DND-41 (cell line): ENCODE results near the gene XNDC1N.

Experiments
- ATAC-seq: fragments of 200-7000 bp; cut with Tn5 transposase; 3 replicates; pipeline ENCODE4 v1.9.1; 2021; ENCODE audit warnings: low read depth; ENCODE audit not compliant: insufficient read depth
- DNase-seq: peaks from one replicate; pipeline ENCODE4 v3.0.0-alpha.2; 2020
- H2AFZ ChIP-seq: 2 replicates; pipeline ENCODE4 v1.6.0; 2012; ENCODE audit warnings: low read depth, low read length
- H3K27ac ChIP-seq: 2 replicates; pipeline ENCODE4 v1.5.1; 2012; ENCODE audit warnings: low read length, inconsistent platforms
- H3K27me3 ChIP-seq: fragments of 200-600 bp; sonication (generic); 2 replicates; pipeline ENCODE4 v1.6.0; 2012; ENCODE audit warnings: low read length, mild to moderate bottlenecking, inconsistent platforms; ENCODE audit not compliant: insufficient read depth, poor library complexity
- H3K36me3 ChIP-seq: 2 replicates; pipeline ENCODE4 v1.5.1; 2012; ENCODE audit warnings: low read length, inconsistent platforms; ENCODE audit not compliant: insufficient read depth
- H3K4me1 ChIP-seq: 2 replicates; pipeline ENCODE4 v1.5.1; 2012; ENCODE audit warnings: mild to moderate bottlenecking, low read length; ENCODE audit not compliant: insufficient read depth
- H3K4me2 ChIP-seq: 2 replicates; pipeline ENCODE4 v1.6.0; 2012; ENCODE audit warnings: mild to moderate bottlenecking, moderate library complexity, low read length, inconsistent platforms; ENCODE audit not compliant: insufficient read depth
- H3K4me3 ChIP-seq, 2 experiments: fragments of 200-600 bp in 1 of 2; shearing (Covaris generic) in 1 of 2; 2 replicates each; pipeline ENCODE4 v1.5.1; 2012 to 2016; ENCODE audit warnings: inconsistent platforms in 2 of 2, low read length in 2 of 2, mild to moderate bottlenecking in 2 of 2, low read depth in 1 of 2, moderate library complexity in 1 of 2
- H3K79me2 ChIP-seq: 2 replicates; pipeline ENCODE4 v1.6.0; 2012; ENCODE audit warnings: low read length, inconsistent platforms; ENCODE audit not compliant: insufficient read depth
- H3K9ac ChIP-seq: 2 replicates; pipeline ENCODE4 v1.6.0; 2012; ENCODE audit warnings: low read depth, mild to moderate bottlenecking, inconsistent platforms, low read length, moderate library complexity
- H3K9me3 ChIP-seq: 2 replicates; pipeline ENCODE4 v1.5.1; 2012; ENCODE audit warnings: low read length, moderate library complexity, mild to moderate bottlenecking, inconsistent platforms; ENCODE audit not compliant: insufficient read depth, severe bottlenecking
- H4K20me1 ChIP-seq: 2 replicates; pipeline ENCODE4 v1.6.0; 2012; ENCODE audit warnings: low read length; ENCODE audit not compliant: insufficient read depth
- CTCF ChIP-seq: IDR thresholded peaks from 2 replicates; pipeline ENCODE4 v1.5.1; 2012; ENCODE audit warnings: borderline replicate concordance, low read length, moderate library complexity, mild to moderate bottlenecking; ENCODE audit not compliant: poor library complexity, severe bottlenecking; ENCODE audit errors: extremely low read depth
- EZH2 ChIP-seq: IDR thresholded peaks from 3 replicates; pipeline ENCODE4 v1.6.1; 2012; ENCODE audit warnings: borderline replicate concordance, low read depth, mild to moderate bottlenecking, moderate library complexity, low read length, inconsistent platforms; ENCODE audit not compliant: severe bottlenecking

The XNDC1N gene

GRCh38 chr11:71927820-71928736 lies at the start of gene XNDC1N:
Gene XNDC1N (minus strand): TSS chr11:71928594. CDS start chr11:71923353, 5,241 bp downstream.
- H4K20me1 ChIP-seq: 0 out of 2 replicates have a peak, but pooled peaks cover 4% of the 10 kb centered on the region
- ATAC-seq: peak; percentile 83
- peak within 1 kb of the TSS; percentile 78 to 90 for H3K4me3 ChIP-seq
- no peak for TF ChIP-seq CTCF
- peak within 1 kb of the TSS; percentile 94 for H2AFZ ChIP-seq
- DNase-seq: no peak
- H3K27me3 ChIP-seq: no peaks in the 10 kb centered on the region
- no peaks in the 10 kb centered on the region for H3K9me3 ChIP-seq
- H3K36me3 ChIP-seq: peaks cover 15% of the 10 kb centered on the region
- H3K4me1 ChIP-seq: peaks cover 31% of the 10 kb centered on the region
- peak within 1 kb of the TSS; percentile 82 for H3K9ac ChIP-seq
- peaks cover 65% of the 10 kb centered on the region for H3K79me2 ChIP-seq
- peak within 1 kb of the TSS; percentile 96 for H3K27ac ChIP-seq
- H3K4me2 ChIP-seq: peak within 1 kb of the TSS; percentile 96

- Histone ChIP-seq H3K9me3 (no peaks in the 10 kb centered on the region), H3K4me3 (no peak overlapping the region), H3K36me3 (peaks cover 29% of the 10 kb centered on the region; the same call in 1 of the 2 replicates), H3K27ac (no peak overlapping the region), H3K4me2 (no peak overlapping the region), H3K9ac (no peak overlapping the region), H3K27me3 (no peaks in the 10 kb centered on the region), H3K79me2 (no peaks in the 10 kb centered on the region), H2AFZ (no peak overlapping the region), H3K4me1 (no peaks in the 10 kb centered on the region), H4K20me1 (no peaks in the 10 kb centered on the region; the same call in 1 of the 2 replicates)
- TF ChIP-seq CTCF (peak; percentile 80), EZH2 (no peak)
- peak; percentile 74 for ATAC-seq
- DNase-seq: peak; percentile 58
Measured at GRCh38 chr11:71977743-71978418, 49.5 kb upstream of the XNDC1N start.

GRCh38 chr11:71977090-71977489 lies 48.7 kb upstream of the XNDC1N start:
- H3K27ac ChIP-seq: no peak overlapping the region
- peaks cover 21% of the 10 kb centered on the region; the same call in 1 of the 2 replicates for H3K36me3 ChIP-seq
- DNase-seq (no peak), ATAC-seq (no peak)
- H3K4me3 ChIP-seq: no peak overlapping the region
- no peaks in the 10 kb centered on the region for H3K79me2 ChIP-seq
- H3K9me3 ChIP-seq: no peaks in the 10 kb centered on the region
- no peaks in the 10 kb centered on the region; the same call in 1 of the 2 replicates for H4K20me1 ChIP-seq
- H3K9ac ChIP-seq: no peak overlapping the region
- no peak overlapping the region for H3K4me2 ChIP-seq
- H3K4me1 ChIP-seq: no peaks in the 10 kb centered on the region
- H3K27me3 ChIP-seq: no peaks in the 10 kb centered on the region
- no peak for TF ChIP-seq CTCF
- no peak for TF ChIP-seq EZH2
- H2AFZ ChIP-seq: no peak overlapping the region
